Stimulated activated CD4-positive, alpha-beta T cell treated with anti-CD3 and anti-CD28 coated beads, TNF-alpha, amount 100 ng/mL, for 1 hour (primary cell): Measurements from ENCODE around the gene SLC48A1.

Source experiments
- DNase-seq, 3 donors: peaks; one replicate each; pipeline ENCODE4 v3.0.0-alpha.2; 2020; ENCODE audit warnings: low read depth in 3 of 3, low spot score in 1 of 3

SLC48A1 gene

DNA sequence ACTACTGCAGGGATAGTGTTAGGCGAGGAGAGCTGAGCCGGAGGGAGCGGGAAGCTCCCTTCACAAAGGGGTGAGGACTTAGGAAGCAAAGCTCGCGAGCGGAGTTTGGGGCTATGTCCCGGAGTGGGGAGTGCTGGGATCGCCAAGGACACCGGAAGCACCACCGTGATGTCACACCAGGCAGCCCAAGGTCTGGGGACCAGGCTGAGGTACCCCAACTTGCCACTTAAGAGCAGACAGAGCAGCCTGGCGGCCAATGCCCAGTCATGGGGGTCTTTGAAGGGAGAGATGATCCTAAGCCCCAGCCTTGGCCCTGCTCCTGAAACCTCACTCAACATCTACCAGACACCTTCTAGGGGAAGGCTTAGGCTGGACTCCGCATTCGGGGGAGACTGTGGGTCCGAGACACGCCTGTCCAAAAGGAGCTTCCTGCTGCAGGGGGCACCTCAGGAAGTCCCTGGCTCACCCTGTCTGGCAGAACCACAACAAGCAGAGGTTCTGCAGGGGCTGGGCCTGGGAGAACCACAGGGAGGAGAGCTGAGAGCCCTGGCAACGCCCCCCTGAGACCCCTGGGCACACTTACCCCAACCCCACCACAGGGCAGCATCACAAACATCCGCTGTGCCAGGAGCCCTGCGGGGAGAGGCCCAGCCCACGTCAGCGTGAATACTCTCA, 17.8 kb downstream of the SLC48A1 start:
- DNase-seq = no peak

DNA sequence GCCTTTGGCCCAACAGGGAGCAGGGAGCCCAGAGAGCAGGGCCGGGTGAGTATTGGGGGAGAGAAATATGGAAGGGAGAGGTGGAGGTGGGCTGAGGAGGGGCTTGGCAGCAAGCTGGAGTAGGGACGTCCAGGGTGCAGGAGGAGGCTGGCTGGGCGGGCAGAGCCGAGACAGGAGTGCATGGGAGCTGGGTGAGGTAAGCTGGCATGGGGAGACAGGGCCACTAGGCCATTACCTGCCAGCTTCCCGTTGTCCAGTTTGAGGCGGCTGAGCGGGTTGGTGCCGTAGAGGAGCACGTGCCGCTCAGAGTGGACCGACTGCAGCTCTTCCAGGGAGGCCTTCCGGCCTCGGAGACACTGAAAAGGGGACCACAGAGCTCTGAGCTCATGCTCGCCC, 18.3 kb downstream of the SLC48A1 start:
- no peak for DNase-seq

DNA sequence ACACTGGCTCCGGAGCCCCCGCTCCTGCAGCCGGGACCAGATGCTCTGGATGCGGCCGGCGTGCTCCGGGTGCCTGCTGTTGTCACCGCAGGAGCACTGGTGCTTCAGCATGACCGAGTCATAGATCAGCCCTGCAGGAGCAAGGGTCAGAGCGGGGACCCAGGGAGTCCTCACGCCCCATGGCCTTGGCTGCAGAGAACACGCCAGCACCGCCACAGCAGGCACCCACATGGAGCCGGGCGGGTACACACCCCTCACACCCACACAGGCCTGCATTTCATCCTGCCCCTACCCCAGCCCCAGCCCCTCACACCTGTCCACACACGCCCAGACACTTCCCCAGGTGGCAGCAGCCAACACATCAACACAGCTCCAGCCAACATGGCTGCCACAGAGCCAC, 18.8 kb downstream of the SLC48A1 start:
- no peak for DNase-seq

DNA sequence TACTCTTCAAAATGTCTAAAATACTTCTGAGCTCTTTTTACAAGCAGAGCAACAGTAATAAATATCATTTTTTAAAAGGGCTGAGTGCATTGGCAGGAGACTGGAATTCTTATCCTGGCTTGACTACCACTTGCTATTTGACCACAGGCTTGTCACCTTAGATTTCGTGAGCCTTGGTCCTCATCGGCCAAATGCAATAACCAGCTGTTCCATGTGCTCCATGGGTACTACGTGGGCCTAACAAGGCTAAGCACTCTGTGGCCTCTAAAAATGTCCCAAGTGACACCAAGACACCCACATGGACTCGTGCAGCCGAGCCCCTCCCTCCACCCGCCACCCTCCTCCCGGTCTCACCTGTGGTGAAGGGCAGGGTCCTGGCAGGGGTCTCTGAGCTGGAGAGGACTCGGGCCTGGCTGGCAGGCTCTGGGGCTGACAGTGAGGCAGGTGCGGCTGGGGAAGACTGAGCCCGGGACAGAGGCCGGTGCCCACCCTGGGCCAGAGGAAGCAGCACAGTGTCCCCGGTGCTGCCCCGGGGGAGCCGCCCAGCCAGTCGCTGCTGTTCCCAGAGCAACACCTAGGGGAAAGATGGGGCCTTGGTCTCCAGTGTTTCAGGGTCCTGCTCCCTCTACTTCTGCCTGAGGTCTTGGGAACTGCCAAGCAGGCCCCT, 20.1 kb downstream of the SLC48A1 start:
- no peak for DNase-seq

DNA sequence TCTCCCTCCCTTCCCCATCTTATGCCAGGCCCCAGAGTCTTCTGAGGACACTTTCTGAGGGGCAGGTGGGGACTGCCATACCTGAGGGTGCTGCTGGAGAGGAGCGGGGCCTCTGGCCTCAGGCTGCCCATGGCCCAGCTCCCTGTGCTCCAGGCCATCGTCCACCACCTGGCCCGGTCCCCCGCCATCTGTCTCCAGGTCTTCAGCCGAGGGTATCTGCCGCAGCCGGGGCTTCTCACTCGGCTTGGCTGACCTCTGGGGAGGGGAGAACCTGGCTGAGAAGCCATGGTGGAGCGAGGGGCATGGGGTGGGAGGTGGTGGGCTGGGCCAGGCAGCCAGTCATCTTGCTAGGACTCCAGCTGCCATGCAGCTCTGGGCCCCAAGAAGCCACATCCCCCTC, 21.6 kb downstream of the SLC48A1 start:
- no peak for DNase-seq

DNA sequence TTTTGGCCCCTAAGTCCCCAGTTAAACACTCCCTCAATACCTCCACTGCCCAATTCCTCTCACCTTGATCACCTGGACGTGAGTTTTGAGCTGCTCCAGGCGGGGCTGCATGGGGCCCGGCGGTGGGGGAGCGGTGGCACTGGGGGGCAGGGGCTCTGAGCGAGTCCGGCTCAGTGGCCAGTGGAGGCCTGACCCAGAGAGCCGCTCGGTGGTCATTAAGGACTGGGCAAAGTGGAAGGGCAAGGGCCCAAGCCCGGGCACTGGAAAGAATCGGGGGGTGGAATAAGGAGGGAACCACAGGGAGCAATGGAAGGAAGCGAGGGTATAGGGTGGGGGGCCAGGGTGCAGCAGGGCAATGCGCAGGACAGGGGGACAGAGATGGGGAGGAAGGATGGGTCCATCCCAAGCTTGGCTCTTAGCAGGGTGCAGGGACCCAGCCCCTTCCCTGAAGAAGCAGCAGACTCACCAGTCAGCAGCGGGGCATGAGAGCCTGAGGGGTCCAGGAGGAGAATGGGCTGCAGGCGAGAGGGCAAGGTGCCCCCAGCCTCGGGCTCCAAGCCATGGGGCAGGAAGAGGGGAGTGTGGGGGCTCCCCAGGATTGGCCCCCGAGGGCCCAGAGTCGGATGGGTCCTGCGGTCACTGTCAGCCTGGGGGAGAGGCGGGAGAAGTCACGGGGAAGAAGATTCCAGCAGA, 22.2 kb downstream of the SLC48A1 start:
- DNase-seq = no peak

DNA sequence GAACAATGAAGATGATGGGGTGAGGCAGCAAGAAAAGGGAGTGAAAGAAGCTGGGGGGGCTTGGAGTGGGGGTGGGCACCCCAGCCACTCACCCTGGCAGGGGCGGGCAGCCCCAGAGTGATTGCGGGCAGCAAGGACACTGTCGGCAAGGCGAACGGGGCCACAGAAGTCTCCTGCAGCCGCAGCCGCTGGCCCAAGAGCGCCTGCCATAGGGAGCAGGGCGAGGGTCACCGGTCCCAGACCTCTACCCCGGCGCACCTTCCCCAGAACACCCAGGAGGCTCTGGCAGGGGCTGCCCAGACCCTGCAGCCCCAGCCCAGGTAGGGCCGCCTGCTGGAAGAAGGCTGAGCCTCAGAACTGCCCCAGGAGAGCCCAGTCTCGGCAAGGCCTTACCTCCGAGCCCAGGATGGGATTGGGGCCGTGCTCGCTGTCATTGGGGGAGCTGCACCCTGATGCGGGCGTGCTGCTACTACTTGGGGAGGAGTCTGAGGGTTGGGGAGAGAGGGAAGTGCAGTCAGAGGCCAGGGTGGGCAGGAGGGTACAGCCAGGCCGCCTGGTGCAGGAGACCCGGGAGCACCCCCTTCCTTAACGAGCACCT, 22.9 kb downstream of the SLC48A1 start:
- no peak for DNase-seq

DNA sequence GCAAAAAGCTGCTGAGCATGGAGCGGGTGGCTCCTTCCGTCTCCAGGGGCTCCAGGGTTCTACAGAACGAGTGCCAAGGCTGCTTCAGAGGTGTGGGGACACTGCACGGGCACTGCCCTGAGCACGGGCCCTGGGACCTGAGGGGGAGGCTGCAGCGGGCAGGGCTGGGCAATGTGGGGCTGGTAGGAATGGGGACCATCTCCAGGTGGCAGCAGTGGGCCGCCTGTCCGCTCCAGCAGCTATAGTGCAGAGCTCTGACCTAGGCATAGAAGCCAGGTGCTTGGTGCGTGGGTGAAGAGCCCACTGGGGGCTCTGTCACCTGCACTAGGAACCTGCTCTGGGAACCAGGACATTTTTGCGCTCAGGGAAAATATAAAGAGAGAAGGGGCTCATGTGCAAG, 24.4 kb downstream of the SLC48A1 start:
- DNase-seq = no peak

DNA sequence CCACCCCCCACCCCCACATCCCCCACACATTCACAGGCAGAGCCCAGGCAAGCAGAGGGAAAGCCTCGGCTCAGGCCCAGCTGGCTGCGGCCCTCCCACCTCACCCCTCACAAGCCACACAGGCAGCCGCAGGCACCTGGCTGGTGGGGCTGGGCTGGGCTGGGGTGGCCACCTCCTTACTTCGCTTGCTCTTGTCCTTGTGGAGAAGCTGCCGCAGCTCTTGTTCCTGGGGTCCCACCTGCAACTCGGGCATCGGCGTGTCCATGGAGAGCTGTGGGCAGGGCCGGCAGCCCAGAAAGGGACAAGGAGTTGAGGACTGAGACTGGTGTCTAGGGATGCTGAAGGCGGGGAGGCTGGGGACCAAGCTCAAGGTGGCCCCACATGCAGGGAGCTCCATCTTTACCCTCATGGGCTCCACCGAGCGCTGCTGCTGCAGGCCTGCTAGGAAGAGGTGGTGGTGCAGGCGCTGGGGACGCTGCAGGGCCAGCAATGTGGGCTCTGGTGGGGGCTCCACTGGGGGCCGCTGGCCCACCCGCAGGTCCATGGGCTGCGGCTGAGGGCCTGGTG, 25.4 kb downstream of the SLC48A1 start:
- DNase-seq = no peak

DNA sequence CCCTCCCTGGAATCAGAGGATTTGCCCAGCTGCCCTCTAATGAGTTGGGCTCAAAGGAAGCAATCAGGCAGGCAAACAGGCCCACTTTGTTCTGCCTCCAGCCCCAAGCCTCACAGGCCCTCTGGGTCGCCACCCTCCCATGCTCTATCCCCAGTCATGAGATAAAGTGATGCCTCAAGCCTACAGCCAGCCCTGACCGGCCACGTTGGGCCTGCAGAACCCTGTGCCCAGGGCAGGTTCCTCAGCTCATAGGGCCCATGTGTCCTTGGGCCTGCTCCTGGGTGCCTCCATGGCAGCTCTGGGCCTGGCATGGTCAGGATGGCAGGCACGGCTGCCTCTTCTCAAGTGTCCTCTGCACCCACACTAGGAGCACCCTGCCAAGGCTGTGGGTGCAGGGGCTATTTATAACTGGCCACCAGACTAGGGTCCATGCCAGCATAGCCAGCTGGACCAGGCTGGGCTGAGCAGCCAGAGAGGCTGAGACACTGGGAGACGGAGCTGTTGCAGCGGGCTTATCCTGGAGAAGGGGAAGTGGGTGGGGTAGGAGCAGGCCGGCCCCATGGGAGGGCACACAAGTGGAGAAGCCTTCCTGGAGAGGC, 26.4 kb downstream of the SLC48A1 start:
- no peak for DNase-seq

DNA sequence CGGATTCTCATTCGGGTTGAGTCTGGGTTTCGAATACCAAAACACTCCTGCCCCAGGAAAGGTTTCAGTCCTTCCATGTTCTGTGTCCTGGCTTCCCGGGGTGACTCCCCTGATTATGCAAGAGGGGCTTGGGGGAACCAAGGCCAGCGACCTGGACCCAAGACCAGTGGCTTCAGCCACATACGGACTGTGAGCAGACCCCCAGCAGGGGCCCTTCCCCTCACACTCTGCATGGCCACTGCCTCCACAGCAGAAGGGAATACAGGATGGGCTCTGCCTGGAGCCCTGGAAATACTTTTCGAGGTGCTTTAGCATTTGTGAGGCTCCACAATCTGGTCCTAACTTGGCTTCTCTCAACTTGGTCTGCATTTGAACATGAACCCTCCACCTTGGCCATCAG, 27.5 kb downstream of the SLC48A1 start:
- DNase-seq = no peak

DNA sequence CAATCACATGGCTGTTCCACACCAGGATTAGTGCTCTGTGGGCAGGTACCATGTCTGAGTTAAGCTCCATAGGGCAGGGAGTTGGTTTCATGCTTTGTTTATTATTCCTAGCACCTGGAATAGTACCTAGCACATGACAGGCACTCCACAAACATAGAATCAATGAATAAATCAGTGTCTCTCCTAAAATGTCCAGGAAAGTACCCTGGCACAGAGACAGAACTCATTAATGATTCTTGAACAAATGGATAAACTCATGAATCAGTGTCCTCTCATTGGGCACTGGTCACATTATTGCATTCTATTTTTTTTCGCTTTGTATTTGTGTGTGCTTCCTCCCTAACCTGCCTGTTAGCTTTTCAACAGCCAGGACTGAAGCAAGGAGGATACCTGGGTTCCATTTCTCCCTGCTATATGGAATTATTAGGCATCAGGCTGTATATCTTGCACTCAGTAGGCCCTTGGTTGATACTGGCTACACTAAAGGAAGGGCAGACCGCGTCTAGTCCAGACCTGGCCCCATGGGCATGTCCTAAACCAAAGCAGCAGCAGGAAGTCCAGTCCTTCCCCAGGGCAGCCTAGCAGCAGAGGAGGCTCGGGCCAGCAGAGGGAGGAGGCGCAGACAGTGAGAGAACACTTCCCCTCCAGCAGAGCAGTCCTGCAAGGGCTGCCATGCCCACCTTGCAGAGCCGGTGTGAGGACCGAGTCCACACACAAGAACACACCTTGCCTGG, 28.3 kb downstream of the SLC48A1 start:
- DNase-seq = no peak

DNA sequence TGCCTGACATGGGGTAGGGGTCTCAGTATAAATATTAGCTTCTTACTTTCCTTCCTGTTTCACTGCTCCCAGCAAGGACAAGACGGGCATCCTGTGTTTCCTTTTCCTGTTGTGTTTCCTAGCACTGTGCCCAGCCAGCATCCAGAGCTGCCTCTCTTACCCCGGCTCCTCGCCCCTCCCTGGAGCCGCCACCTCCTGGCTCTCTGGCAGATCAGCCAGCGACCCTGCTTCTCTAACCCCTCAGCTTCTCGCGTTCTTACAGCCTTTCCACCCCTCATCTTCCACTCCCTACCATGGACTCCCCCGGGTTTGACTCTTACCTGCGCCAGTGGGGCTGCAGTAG, 28.8 kb downstream of the SLC48A1 start:
- no peak for DNase-seq

DNA sequence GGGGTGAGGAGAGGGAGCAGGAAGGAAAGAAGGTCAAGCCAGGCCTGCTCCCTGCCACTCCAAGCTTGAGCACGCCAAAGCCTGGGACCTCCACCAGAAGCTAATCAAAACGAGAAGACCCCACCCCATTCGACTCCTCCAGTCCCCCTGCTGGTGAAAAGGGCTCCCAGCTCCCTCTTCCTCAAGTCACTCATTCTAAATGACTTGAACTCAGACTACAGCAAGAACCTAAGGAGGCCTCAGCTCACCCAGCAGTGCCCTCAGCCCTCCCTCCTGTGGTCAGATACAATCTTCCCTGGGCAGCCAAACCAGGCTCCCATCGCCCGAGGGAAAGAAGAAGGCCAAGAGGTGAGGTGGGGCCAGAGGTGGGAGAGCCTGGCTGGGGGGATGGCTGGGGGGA, 29.3 kb downstream of the SLC48A1 start:
- no peak for DNase-seq

DNA sequence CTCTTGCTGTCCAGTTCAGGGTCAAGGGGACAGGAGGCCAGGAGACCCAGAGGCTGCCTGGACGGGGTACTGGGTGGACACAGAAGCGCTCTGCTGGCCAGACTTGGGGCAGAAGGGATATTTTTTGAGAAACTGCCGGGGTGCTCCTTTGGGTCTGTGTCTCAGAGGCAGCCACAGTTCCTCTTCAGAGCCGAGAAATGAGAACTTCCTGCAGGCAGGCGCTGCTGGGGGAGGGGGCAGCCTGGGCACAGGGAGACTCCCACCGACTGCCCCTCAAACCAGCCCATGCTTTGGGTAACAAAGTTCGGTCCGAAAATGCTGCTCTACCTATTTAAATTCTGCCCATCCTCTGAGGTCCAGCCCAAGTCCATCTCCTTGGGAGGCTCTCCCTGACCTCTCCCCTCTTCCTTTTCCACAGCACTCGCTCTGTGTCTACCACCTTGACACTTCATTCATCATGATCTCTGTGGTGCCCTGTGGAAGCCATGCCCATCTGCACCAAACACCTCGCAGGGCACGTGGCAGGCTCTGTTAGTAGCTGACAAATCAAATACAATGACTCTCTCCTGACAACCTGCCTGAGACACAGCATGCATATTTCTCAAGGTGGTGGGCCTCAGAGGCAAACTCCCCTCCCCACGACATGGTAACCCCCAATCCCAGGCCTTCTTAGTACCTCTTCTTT, 30.3 kb downstream of the SLC48A1 start:
- no peak for DNase-seq

DNA sequence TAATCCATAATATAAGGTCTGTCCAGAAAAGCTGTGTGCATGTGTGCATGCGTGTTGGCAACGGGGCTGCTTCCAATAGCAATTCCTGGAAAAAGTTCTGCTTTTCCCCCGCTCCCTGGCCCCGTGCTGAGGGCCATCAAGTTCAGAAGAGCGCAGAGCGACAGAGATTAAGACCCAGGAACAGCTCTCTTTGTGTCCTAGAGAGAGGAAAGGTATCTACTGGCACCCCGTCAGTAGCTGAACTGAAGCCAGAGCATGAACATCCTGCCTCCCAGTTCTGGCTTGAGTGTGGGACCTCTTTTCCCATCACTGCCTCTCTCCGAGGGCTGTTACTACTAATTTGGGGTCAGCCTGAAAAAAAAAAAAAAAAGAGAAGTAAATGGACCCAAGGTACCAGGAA, 31.1 kb downstream of the SLC48A1 start:
- DNase-seq = no peak

DNA sequence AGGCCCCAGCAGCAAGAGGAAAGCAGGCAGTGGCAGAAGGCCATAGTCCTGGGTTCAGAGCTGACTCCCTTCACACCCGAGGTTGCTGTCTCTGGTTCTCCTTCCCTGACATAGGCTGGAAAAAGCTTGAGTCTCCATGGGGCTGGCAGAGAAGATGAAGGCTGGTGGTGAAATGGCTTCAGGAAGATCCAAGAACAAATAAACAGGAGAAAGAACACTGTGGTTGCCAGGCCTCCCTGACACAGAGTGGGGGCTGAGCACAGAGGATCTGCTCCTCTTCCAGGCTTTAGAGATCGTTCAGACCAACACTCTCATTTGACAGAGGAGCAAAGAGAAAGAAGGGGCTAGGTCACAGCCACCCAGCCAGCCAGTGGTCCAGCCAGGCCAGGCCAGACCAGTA, 32.4 kb downstream of the SLC48A1 start:
- DNase-seq = no peak

DNA sequence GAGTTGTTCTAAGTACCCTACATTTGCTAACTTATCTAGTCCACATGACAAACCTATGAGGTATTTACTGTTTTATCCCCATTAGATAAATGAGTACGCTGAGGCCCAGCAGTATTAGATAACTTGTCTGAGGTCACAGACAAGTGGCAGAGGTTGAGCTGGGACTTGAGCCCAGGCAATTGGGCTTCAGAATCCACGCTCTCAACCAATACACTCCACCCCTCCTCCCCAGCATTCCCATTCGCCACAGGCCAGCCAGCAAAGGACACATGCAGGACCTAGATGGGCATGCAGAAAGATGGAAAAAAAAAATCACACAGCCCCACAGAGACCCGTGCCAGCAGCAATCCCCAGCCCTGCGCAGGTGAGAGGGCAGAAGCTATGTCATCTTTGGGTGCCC, 34.3 kb downstream of the SLC48A1 start:
- no peak for DNase-seq

DNA sequence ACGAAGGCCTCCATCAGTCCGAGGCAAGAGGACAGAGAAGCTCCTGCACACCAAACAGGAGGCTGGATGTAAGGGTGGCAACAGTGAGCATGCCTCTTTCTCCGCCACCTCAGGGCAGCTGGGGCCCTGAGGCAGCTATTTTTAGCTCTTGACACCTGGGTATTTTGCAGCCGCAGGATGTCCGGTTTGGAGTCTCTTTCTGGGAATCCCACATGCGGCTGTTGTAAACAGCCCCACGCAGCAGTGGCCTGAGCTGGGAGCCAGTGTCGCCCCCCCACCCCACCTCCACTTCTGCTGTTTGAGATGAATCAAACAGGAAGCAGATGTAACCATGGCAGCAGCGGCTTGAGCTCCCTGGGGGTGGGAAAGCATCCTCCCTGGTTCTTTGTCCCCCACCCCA, 35.0 kb downstream of the SLC48A1 start:
- DNase-seq = peak; percentile 56 to 68 (median 63)
